OCI-LY3 (cell line): Measurements from ENCODE around the gene RAPGEF5.

Source experiments
- H2AFZ ChIP-seq: fragments of 200-600, 300-600 bp; shearing (Covaris generic); 2 replicates; pipeline ENCODE4 v1.6.0; 2014; ENCODE audit warnings: antibody characterized with exemption, low read depth, low read length
- H3K27ac ChIP-seq: fragments of 200-600, 300-600 bp; sonication (generic); 2 replicates; pipeline ENCODE4 v1.5.1; 2014; ENCODE audit warnings: mild to moderate bottlenecking, low read length, moderate library complexity, mixed read lengths
- H3K27me3 ChIP-seq: fragments of 200-600, 300-600 bp; sonication (generic); 2 replicates; pipeline ENCODE4 v1.6.1; 2014; ENCODE audit warnings: low read depth, low read length, mixed read lengths
- H3K36me3 ChIP-seq: fragments of 200-600, 300-600 bp; sonication (generic); replicated peaks from 2 replicates; pipeline ENCODE3; 2014; ENCODE audit warnings: low read depth, low read length, mixed read lengths
- H3K4me1 ChIP-seq: fragments of 300-600, 200-600 bp; sonication (generic); 2 replicates; pipeline ENCODE4 v1.6.1; 2014; ENCODE audit warnings: low read length, mixed read lengths
- H3K4me2 ChIP-seq: fragments of 200-600, 300-600 bp; sonication (generic); 2 replicates; pipeline ENCODE4 v1.6.1; 2014; ENCODE audit warnings: low read length, mixed read lengths
- H3K4me3 ChIP-seq: fragments of 300-600, 200-600 bp; sonication (generic); 2 replicates; pipeline ENCODE4 v1.5.1; 2014; ENCODE audit warnings: antibody characterized with exemption, mild to moderate bottlenecking, low read length, moderate library complexity
- H3K79me2 ChIP-seq: fragments of 300-600, 200-600 bp; shearing (Covaris generic); 2 replicates; pipeline ENCODE4 v1.6.1; 2014; ENCODE audit warnings: mild to moderate bottlenecking, low read length, mixed read lengths
- H3K9ac ChIP-seq: fragments of 300-600, 200-600 bp; shearing (Covaris generic); 2 replicates; pipeline ENCODE4 v1.6.0; 2014; ENCODE audit warnings: mild to moderate bottlenecking, low read length, moderate library complexity
- H3K9me3 ChIP-seq: fragments of 200-600, 300-600 bp; shearing (Covaris generic); 2 replicates; pipeline ENCODE4 v1.6.1; 2014; ENCODE audit warnings: low read length, mixed read lengths; ENCODE audit not compliant: insufficient read depth
- H4K20me1 ChIP-seq: fragments of 200-600, 300-600 bp; sonication (generic); 2 replicates; pipeline ENCODE4 v1.6.1; 2016; ENCODE audit warnings: low read length, mixed read lengths; ENCODE audit not compliant: insufficient read depth
- EZH2phosphoT487 ChIP-seq: fragments of 200-600 bp; shearing (Covaris generic); IDR thresholded peaks from 2 replicates; pipeline ENCODE4 v1.6.1; 2018; ENCODE audit warnings: antibody characterized with exemption, mixed run types, low read depth
- TF ChIP-seq, protein P1 (sequence below): fragments of 200-600, 300-600 bp; sonication (generic); IDR thresholded peaks from 2 replicates; pipeline ENCODE4 v1.5.1; 2014; ENCODE audit warnings: antibody characterized with exemption, low read length, low read depth

Gene RAPGEF5

GRCh38 chr7:22167482-22167881 is 189.5 kb downstream of the RAPGEF5 start:
- no peaks in the 10 kb centered on the region for H3K4me1 ChIP-seq
- H2AFZ ChIP-seq, result no peak overlapping the region
- no peak overlapping the region for H3K4me3 ChIP-seq
- H3K36me3 ChIP-seq, result no peaks in the 10 kb centered on the region
- H3K79me2 ChIP-seq, result no peaks in the 10 kb centered on the region
- no peaks in the 10 kb centered on the region for H3K9me3 ChIP-seq
- no peaks in the 10 kb centered on the region for H3K27me3 ChIP-seq
- no peak overlapping the region for H3K9ac ChIP-seq
- TF ChIP-seq EZH2phosphoT487, result no peak
- TF ChIP-seq, protein P1, sequence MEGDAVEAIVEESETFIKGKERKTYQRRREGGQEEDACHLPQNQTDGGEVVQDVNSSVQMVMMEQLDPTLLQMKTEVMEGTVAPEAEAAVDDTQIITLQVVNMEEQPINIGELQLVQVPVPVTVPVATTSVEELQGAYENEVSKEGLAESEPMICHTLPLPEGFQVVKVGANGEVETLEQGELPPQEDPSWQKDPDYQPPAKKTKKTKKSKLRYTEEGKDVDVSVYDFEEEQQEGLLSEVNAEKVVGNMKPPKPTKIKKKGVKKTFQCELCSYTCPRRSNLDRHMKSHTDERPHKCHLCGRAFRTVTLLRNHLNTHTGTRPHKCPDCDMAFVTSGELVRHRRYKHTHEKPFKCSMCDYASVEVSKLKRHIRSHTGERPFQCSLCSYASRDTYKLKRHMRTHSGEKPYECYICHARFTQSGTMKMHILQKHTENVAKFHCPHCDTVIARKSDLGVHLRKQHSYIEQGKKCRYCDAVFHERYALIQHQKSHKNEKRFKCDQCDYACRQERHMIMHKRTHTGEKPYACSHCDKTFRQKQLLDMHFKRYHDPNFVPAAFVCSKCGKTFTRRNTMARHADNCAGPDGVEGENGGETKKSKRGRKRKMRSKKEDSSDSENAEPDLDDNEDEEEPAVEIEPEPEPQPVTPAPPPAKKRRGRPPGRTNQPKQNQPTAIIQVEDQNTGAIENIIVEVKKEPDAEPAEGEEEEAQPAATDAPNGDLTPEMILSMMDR, result no peak
- no peak overlapping the region for H3K27ac ChIP-seq
- no peaks in the 10 kb centered on the region for H4K20me1 ChIP-seq
- H3K4me2 ChIP-seq, result no peak overlapping the region

GRCh38 chr7:22166928-22167327 is 190.0 kb downstream of the RAPGEF5 start:
- no peak overlapping the region for H3K27ac ChIP-seq
- no peak for TF ChIP-seq EZH2phosphoT487
- TF ChIP-seq, protein P1, result no peak
- no peak overlapping the region for H3K4me2 ChIP-seq
- H3K9ac ChIP-seq, result no peak overlapping the region
- H3K4me1 ChIP-seq, result no peaks in the 10 kb centered on the region
- no peak overlapping the region for H2AFZ ChIP-seq
- H3K9me3 ChIP-seq, result no peaks in the 10 kb centered on the region
- no peak overlapping the region for H3K4me3 ChIP-seq
- no peaks in the 10 kb centered on the region for H3K27me3 ChIP-seq
- no peaks in the 10 kb centered on the region for H4K20me1 ChIP-seq
- no peaks in the 10 kb centered on the region for H3K79me2 ChIP-seq
- H3K36me3 ChIP-seq, result no peaks in the 10 kb centered on the region

GRCh38 chr7:22159341-22159740 is 197.6 kb downstream of the RAPGEF5 start:
- no peak overlapping the region for H3K4me3 ChIP-seq
- H3K79me2 ChIP-seq, result no peaks in the 10 kb centered on the region
- no peak for TF ChIP-seq EZH2phosphoT487
- TF ChIP-seq, protein P1, result no peak
- no peak overlapping the region for H2AFZ ChIP-seq
- H3K27ac ChIP-seq, result no peak overlapping the region
- H3K4me1 ChIP-seq, result no peaks in the 10 kb centered on the region
- no peaks in the 10 kb centered on the region for H3K9me3 ChIP-seq
- H3K4me2 ChIP-seq, result no peak overlapping the region
- no peaks in the 10 kb centered on the region for H3K27me3 ChIP-seq
- H3K36me3 ChIP-seq, result no peaks in the 10 kb centered on the region
- no peaks in the 10 kb centered on the region for H4K20me1 ChIP-seq
- no peak overlapping the region for H3K9ac ChIP-seq

DNA sequence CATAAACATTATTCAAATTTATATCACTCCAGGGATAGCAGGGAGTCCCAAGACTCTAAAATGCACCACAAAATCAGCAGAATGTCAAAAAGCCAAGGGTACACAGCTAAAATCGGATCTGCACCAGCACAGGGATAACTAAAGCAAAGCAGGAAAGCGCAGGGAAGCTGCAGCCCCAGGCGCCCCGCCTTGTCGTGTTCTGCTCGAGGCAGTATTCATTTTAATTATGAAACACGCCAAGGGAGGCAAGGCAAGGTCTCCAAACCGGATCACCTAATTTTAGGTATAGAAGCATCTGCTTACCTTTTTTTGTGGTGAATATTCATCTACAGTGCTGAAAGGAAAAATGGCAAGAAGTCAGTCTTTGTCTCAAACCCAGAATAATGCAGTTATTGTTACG is 199.4 kb downstream of the RAPGEF5 start:
- Histone ChIP-seq H3K4me2 (no peak overlapping the region), H3K36me3 (no peaks in the 10 kb centered on the region), H3K9ac (no peak overlapping the region), H3K27me3 (no peaks in the 10 kb centered on the region), H3K4me1 (no peaks in the 10 kb centered on the region), H3K27ac (no peak overlapping the region), H3K79me2 (no peaks in the 10 kb centered on the region), H2AFZ (no peak overlapping the region), H3K9me3 (no peaks in the 10 kb centered on the region), H4K20me1 (no peaks in the 10 kb centered on the region), H3K4me3 (no peak overlapping the region)
- TF ChIP-seq, protein P1, result no peak
- no peak for TF ChIP-seq EZH2phosphoT487
